Activated CD4-positive, alpha-beta T cell treated with anti-CD3 and anti-CD28 coated beads for 24 hours (primary cell): Measurements from ENCODE around the gene HSD3B7.
"Not testable (repeated sequence)": the region's sequence is repeated elsewhere in the genome, so short reads cannot be mapped to it uniquely, and the experiment has no call there.

Experiments
- DNase-seq, 2 donors: peaks; one replicate each; pipeline ENCODE4 v3.0.0-alpha.2; 2020; ENCODE audit warnings: low read depth in 2 of 2

Gene HSD3B7

GRCh38 chr16:31000671-31001382 lies 15.8 kb downstream of the HSD3B7 start:
- no peak for DNase-seq

DNA sequence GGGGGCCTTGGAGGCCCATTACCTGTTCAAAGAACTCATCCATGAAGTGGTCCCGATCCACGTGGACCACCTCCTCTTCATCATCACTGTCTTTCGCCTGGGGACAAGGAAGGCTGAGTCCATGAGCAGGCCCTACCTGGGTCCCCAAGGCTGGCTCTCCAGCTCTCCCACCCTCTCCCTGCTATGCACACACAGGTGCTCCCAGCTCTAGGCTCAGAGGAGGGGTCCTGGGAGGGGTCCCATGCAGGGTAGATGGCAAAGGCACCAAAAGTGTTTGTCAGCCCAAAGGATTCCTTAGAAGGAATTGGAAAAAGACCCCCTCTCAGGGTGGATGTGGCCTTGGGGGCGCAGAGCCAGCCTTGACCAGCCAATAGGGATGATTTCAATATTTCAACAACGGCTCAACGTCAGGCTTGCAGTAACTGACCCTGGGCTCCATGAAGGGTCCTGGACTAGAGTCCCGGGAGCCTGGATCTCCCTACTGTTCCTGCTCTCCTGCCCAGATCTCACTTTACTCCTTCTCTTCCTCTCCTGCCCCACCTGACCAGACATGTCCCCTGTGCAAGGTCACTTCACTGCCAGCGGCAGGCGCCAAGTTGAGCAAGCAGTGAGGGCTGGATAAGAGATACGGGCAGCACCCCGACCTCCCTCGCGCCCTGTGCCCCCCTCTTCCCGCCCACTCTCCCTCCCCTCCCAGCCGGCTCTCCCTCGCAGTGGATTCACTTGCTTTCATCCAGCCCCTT lies 16.7 kb downstream of the HSD3B7 start:
- no peak for DNase-seq

GRCh38 chr16:31002250-31002700 lies 17.3 kb downstream of the HSD3B7 start:
- no peak for DNase-seq

DNA sequence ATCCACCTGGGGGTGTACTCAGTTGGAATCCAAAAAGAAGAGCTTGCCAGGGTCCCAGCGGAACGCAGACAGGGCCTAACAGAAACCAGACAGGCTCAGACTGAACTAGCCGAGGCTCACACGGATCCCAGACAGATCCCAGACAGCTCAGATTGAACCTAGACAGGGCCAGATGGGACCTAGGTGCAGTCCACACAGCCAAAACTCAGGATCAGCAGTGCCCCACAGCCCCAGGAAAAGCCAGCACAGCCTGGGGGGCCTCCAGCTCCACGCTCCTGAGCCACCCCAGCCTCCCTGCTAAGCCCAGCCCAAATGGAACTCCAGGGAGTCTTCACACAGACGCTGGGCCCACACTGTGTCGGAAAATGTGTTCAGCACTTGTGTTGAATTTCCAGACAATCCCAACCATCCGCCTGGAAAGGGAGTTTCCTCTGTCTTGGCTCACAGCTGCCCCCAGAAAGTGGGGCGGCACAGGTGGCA lies 17.9 kb downstream of the HSD3B7 start:
- DNase-seq, result no peak

- no peak for DNase-seq
Measured at GRCh38 chr16:31003744-31004143, 18.7 kb downstream of the HSD3B7 start.

DNA sequence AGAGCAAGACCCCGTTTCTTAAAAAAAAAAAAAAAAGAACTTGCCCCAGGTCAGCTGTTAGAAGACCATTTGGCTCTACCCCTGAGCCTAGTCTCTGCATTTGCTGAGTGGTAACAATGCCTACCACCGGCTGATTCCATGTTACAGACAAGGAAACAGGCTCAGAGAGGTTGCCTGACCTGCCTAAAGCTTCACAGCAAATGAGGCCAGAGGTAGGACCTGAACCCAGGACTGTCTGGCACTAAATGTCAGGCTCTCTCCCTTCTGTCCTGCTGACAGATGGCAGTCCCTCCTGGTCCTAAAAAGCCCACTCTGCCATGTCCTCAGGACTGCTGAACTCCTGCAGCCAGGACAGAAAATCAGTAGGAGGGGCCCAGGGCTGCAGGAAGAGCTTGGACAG lies 19.7 kb downstream of the HSD3B7 start:
- no peak for DNase-seq

- no peak for DNase-seq
Measured at GRCh38 chr16:31005350-31006085, 20.5 kb downstream of the HSD3B7 start.

GRCh38 chr16:31006086-31006385 lies 21.0 kb downstream of the HSD3B7 start:
- no peak for DNase-seq

- DNase-seq, result no peak
Measured at GRCh38 chr16:31006589-31006988, 21.6 kb downstream of the HSD3B7 start.

DNA sequence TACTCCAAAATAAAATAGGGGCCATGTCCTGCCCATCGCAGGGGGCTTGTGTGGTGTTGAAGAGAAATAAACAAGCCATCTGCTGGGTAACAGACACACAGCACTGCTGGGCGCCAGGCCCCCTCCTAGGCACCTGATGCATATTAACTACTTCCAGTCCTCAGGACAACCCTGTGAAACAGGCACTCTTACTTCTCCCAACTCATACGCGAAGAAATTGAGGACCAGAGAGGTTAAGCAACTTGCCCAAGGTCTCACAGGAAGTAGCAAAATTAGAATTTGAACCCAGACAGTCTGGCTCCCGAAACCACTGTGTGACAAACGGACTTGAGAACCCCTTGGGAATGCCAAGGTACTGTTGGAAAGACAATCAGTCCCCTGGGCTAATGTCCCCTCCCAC lies 22.7 kb downstream of the HSD3B7 start:
- no peak for DNase-seq

DNA sequence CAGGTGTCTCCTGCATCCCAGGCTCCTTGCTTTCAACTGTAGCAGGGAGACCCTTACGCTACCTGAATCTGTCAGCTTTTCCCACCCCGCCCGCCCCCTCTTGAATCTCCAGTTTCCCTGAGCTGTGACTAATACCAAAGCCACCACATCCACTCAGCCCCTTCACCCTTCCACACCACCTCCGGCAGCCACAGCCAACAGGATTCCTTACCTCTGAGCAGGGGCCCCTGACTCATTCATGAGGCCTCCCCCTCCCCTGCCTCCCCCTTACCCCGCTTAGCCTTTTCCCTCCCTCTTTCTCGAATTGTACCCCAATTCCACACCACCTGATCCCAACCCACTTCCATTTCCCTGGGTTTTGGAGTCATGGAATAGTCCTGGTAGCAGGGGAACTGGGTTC lies 23.1 kb downstream of the HSD3B7 start:
- no peak for DNase-seq

GRCh38 chr16:31008551-31008950 lies 23.5 kb downstream of the HSD3B7 start:
- DNase-seq, result no peak

DNA sequence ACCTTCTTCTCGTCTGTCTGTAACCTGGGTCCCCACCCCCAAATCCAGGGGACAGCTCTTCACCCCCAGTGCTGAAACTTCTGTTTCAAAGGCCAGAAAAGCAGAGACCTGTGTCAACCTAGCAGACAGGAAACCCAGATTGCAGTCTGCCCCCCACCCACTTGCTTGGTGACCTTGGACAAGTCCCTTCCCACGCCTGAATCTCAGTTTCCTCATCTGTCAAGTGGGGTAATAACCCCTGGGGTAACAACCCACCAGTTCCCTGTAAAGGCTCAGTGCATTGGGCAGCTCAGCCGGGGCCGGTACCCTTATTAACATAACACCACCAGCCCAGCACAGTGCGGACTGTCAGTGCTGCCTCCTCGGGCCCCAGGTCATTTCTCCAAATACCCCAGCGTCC lies 24.1 kb downstream of the HSD3B7 start:
- no peak for DNase-seq

GRCh38 chr16:31009894-31010584 lies 25.0 kb downstream of the HSD3B7 start:
- DNase-seq, result no peak

GRCh38 chr16:31010585-31011325 lies 25.7 kb downstream of the HSD3B7 start, which contains the start of gene STX1B:
TSS of gene STX1B (minus strand) at chr16:31010638. CDS start at chr16:31010396, 242 bp downstream.
- peak; percentile 28 to 32 for DNase-seq

GRCh38 chr16:31011815-31012214 lies 26.8 kb downstream of the HSD3B7 start:
- not testable (repeated sequence) for DNase-seq

- not testable (repeated sequence) for DNase-seq
Measured at GRCh38 chr16:31013292-31013691, 28.3 kb downstream of the HSD3B7 start.

DNA sequence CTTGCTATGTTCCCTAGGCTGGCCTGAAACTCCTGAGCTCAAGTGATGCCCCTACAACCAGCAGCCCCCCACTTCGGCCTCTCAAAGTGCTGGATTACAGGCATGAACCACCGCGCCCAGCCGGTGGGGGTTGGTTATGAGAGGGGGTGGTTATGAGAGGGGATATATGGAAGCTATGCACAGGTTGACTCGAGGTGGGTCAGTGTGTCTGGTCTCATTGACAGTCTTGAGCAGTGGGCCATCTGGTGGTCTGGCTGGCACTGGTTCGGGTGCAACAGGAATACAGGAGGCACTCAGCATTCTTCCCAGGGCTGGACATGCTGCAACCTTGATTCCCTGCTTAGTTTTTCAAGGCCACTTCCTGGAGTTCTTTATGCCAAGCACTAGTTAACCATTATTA lies 31.0 kb downstream of the HSD3B7 start:
- DNase-seq, result no peak

- DNase-seq, result not testable (repeated sequence)
Measured at GRCh38 chr16:31017756-31018155, 32.7 kb downstream of the HSD3B7 start.

DNA sequence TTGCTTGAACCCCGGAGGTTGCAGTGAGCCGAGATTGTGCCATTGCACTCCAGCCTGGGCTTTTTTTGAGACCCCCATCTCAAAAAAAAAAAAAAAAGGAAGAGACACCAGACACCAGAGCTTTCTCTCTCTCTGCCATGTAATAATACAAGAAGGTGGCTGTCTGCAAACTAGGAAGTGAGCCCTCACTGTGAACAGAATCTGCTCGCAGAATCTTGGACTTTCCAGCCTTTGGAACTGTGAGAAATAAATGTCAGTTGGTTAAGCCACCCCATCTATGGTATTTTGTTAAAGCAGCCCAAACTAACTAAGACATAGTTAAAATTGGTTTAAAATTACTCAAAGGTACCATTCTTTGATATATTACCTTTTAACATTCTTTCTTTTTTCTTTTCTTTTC lies 35.5 kb downstream of the HSD3B7 start:
- DNase-seq, result no peak
